Stimulated activated CD4-positive, alpha-beta T cell treated with anti-CD3 and anti-CD28 coated beads, TNF-alpha, amount 100 ng/mL, for 48 hours (primary cell): ENCODE data around the gene CNTN2.

Experiments used
- DNase-seq, 3 donors: peaks; one replicate each; pipeline ENCODE4 v3.0.0-alpha.2; 2020; ENCODE audit warnings: low read depth in 3 of 3

The CNTN2 gene

DNA sequence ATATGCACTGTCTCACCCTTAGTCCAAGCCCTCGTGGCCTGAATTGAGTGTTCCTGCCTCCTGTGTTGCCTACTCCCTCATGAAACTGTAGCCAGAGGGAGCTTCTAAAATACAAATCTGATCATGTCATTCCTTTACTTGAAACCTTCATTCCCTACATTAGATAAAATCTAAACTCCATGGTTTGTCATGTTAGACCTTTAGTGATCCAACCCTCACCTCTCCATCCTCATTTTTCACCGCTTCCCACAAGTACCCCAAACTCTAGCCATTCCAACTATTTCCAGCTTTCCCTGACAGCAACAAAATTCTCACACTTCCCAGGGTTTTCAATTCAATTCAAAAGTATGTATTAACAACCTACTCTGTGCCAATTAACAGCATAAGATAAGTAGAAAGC lies 18.3 kb upstream of the CNTN2 start:
- no peak for DNase-seq

DNA sequence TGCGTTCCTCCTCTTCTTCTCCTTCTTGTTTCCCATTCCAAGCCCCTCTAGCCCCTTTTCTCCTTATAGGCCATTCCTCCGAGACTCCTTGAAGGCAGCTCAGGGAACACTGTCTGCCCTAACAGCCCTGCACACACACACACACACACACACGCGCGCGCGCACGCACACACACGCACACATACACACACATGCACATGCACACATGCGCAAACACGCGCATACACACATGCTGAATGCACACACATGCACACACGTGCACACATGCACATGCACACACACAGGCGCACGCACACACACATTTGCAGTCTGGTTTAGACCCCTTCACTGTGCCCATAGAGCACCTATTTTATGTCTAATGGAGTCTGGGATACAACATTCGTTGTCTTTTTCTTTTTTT lies 17.8 kb upstream of the CNTN2 start:
- DNase-seq: no peak

DNA sequence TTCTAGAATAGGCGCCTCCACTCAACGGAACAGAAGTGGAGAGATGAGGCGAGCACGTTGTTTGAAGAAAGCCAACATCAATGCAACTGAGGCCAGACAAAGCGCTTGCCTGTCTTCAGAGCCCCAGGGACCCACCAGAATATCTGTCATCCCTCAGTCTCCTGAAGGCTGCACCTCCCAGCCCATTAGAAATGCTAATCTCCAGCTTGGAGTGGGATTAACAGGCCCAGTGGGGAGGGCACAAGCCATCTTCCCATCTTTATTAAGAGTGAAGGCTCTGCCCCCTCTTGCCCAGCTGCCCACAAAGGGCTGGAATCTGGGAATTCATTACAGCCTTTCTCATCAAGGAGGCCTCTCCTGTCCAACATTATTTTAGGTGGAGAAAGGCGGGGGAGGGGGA lies 16.8 kb upstream of the CNTN2 start:
- DNase-seq: no peak

GRCh38 chr1:205028390-205028789 lies 14.6 kb upstream of the CNTN2 start:
- DNase-seq: no peak

- no peak for DNase-seq
These were observed 14.1 kb upstream of the CNTN2 start for GRCh38 chr1:205028924-205029323.

- DNase-seq: no peak
These were observed 12.8 kb upstream of the CNTN2 start for GRCh38 chr1:205030241-205030640.

GRCh38 chr1:205030896-205031295 lies 12.1 kb upstream of the CNTN2 start:
- no peak for DNase-seq

DNA sequence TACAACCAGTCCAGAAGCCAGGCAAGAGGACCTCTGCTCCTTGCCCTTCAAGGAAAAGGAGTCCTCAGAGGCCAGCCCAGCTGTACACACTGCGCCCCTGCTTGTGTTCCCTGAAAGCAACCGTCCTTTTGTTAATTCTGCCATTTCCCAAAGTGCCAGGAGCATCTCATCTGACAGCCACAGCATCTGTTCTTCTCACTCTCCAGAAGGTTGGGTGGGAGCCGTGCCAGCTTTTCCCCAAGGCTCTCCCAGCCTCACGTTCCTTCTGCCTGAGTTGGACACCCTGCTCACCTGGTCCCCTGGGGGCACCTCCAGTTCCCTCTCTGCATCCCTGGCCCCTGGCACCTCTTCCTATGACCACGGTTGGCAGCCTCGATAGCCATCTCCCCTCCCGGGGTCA lies 10.5 kb upstream of the CNTN2 start:
- no peak for DNase-seq

GRCh38 chr1:205037539-205037938 lies 5.5 kb upstream of the CNTN2 start:
- DNase-seq: no peak

DNA sequence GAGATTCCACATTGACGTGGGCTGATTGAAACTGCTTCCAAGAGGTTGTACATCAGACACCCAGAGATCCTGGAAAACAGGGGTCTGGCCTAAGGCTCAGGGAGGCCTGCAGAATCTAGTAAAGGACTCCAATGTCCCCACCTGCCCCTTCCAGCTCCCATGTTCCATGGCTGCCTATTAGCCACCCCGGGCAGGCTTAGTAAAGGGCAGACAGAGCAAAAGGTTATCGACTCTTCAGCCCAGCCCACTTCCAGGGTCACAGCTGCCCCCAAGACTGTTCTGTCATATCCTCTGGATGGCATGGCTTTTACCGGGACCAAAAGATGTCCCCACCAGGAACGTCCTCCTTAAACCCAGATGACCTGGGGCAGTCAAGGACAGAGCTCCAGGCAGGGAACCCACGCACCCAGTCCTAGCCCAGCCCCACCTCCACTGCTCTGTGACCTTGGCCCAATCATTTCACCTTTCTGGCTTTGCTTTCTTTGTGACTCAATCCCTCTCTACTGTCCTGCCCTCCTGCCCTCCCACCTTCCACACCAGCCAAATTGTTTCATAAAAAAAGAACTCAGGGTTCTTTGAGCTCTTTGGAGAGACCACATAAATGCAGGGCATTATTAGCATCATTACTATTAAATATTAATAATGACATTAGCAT lies 4.8 kb upstream of the CNTN2 start:
- DNase-seq: no peak

DNA sequence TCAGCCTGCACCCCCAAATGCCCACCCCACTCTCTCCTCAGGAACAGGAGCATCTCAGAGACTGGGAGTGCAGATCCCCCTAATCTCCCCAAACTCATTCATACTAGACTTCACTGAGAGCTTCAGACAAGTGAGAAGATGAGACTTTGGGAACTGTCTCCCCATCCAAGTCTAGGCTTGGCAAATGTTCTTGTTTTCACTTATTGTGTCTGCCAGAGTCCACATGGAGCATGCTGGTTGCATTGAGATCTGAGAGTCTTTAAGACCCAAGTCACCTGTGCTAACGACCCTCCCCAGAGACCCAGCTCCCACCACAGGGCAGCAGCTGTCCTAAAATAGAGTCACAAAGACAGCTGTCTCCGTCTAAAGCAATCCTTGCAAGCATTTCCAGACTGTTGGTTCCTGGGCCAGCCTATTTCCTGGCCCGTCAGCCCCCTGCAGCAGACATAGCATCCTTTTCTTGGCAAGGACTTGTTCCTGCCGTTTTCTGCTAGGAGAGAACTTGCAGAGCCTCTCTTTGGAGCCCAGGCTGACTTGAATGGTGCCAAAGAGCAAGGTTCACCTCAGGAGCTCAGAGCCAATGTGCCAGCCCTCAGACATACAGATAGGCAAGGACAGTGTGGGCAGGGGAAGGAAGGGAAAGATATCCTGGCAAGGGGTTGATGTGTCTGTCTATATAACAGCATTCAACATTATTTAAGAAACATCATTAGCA lies 1.9 kb upstream of the CNTN2 start:
- DNase-seq: no peak

DNA sequence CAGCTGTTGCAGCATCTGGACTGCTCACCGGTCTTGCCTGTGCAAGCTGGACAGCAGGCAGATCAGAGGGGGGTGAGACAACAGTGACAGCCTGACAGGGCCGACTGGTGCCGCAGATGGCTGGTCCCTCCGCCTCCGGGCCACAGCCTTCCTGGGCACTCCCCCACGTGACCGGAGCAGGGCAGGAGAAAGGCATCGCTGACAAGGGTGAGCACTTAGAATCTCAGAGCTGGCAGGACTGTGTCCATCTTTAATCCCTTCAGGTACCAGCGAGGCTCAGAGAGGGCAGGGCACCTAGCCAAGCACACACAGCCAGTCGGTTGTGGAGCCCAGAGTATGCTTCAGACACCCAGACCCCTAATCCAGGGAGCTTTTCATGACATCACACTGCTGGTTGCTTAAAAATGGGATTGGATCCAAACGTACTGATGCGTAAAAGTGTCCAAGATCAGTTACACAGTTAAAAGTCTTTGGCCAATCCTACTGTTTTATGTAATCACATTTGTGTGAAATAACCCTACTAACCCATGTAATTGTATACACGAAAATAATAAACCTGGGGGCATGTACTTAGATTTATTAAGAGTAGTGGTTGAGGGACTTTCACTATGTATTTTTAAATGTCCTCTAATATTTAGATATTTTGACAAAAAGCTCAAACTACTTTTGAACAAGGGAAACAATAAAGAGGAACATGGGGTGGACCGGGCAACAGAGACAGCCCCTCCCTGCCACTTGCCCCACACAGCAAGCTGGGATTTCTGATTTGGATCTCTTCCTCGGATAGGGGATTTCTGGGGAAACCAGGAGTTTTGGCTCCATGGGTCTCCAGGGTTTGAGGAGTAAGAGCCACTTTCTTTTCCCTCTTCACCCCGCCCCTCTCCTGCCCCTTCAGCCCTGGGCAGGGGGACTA lies 758 bp upstream of the CNTN2 start:
- no peak for DNase-seq

GRCh38 chr1:205043866-205044265 lies 854 bp downstream of the CNTN2 start:
- DNase-seq: no peak

DNA sequence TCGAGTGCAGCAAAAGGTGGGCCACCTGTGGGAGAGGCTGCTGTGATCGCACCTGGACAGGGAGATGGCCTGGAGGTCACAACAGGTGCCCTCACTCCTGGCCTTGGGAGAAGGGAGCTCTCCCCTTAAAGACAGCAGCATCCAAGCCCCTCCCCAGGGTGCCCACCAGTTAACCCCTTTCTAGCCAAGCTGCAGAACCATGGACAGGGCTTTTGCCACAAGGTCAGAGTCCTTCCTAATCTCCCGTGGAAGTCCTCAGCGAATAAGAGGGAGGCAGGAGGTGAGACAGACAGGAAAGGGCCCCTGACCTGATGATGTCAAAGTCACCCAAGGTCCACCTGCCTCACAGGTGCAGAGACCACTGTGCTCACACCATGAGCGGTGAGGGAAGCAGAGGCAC lies 1.7 kb downstream of the CNTN2 start:
- DNase-seq: no peak

- DNase-seq: no peak
These were observed 2.1 kb downstream of the CNTN2 start for GRCh38 chr1:205045146-205045545.

GRCh38 chr1:205046870-205047269 lies 3.9 kb downstream of the CNTN2 start:
- DNase-seq: no peak

- DNase-seq: no peak
These were observed 4.8 kb downstream of the CNTN2 start for GRCh38 chr1:205047764-205048231.

DNA sequence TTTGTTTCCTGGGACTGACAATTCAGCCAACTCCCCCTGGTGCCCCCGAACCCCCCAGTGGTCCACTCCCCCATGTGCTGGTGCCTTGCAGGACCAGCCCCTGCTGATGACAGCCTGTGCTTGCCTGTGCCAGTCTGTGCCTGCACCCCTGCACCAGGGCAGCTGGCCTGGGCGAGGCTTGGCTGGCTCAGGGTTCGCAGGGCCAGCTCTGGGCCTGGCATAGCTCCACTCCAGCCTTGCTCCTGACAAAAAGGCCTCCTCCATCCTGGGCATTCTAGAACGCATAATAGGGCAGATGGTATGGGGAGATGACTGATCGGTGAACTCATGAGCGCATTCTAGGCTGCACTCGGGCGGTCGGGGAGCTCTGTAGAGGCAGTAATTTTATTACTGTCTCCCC lies 5.4 kb downstream of the CNTN2 start:
- no peak for DNase-seq

- no peak for DNase-seq
These were observed 6.5 kb downstream of the CNTN2 start for GRCh38 chr1:205049479-205049878.

DNA sequence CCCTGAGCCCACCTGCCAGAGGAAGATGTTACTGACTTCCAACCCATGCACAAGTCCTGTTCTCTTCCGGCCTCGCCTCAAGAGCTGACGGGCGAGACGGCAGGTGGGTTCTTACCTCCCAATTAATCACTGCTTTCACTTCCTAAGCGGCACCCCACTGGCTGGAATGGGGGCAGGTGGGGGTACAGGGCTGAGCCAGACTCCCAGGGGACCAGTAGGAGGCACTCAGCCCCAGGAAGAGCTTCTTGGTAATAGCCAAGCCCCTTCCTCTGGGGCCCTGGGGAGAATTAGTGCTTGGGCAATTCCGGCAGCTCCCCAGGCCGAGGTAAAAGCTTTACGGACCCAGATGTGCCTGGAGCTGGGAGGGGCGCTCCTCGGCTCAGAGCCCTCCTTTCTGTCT lies 9.7 kb downstream of the CNTN2 start:
- no peak for DNase-seq

DNA sequence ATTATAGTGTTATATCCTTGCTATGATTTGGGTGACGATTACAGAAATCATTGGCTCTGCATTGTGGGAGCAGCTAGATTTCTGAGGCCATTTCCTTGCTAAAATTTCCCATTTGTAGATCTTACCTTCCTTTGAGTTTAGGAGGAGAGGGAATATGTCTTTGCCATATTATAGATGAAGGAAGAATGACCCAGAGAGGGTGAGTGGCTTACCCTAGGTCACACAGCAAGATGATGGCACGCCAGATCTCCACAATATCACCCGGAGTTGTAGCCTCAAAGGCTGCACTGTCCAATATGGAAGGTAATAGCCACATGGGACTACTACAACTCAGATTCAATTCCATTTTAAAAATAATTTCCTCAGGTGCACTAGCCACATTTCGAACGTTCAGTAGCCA lies 10.3 kb downstream of the CNTN2 start:
- DNase-seq: no peak

GRCh38 chr1:205054013-205054412 lies 11.0 kb downstream of the CNTN2 start:
- DNase-seq: no peak

DNA sequence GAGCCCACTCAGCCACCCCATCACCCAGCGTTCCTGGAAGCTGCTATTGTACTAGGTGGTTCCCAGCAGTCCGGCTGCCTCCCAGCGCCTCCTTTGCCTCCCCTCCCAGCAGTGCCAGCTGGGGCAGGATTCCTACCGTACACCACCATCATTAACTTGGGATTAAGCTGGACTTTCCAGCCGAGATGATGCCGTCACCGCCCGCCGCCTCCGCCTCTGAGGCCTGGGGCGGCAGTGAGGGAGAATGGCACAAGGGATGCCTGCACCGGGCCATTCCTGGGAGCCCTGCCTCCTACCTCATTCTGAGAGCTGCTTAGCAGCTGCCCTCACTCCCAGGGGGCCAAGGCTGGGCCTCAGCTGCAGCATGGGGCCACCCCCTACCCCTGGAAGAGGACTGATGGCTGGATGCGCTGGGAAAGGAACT lies 13.2 kb downstream of the CNTN2 start:
- no peak for DNase-seq
